GM18873 (cell line): Measurements from ENCODE around the gene ATOH8.

Source experiments
- ATAC-seq: cut with Tn5 transposase; IDR thresholded peaks from one replicate; pipeline ENCODE4 v1.9.1; 2021; ENCODE audit warnings: mild to moderate bottlenecking, moderate library complexity, moderate number of reproducible peaks; ENCODE audit not compliant: unreplicated experiment, low FRiP score

ATOH8 gene

DNA sequence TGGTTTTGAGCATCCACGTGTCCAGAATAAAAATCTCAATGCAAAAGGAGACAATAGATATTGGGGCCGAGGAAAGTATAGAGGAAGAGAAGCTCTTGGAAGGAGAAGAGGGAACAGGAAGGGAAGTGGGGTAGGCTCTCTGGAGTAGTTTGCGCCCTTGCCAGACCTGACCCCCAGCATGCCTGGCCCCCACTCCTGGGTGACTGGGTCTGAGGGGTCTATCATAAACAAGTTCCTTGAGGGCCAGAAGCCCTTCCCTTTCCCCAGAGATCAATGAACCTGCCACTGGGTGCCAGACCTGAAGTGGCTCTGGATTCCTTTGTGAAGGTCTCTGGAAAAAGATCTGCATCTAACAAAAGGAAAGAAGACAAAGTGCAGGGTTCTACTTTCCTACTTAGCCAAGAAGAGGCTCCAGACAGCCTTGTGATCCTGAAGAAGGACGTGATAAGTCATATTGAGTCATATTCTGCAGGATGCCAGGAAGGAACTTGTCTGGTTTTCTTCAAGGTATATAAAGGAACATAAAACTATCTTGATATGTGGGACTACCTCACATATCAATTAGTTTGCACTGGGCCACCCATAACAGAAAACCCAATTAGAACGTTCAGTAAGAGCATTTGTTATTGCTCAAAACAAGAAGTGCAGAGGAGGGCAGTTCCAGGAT lies 18.7 kb upstream of the ATOH8 start:
- ATAC-seq, result no peak

GRCh38 chr2:85735691-85736090 lies 18.1 kb upstream of the ATOH8 start:
- no peak for ATAC-seq

DNA sequence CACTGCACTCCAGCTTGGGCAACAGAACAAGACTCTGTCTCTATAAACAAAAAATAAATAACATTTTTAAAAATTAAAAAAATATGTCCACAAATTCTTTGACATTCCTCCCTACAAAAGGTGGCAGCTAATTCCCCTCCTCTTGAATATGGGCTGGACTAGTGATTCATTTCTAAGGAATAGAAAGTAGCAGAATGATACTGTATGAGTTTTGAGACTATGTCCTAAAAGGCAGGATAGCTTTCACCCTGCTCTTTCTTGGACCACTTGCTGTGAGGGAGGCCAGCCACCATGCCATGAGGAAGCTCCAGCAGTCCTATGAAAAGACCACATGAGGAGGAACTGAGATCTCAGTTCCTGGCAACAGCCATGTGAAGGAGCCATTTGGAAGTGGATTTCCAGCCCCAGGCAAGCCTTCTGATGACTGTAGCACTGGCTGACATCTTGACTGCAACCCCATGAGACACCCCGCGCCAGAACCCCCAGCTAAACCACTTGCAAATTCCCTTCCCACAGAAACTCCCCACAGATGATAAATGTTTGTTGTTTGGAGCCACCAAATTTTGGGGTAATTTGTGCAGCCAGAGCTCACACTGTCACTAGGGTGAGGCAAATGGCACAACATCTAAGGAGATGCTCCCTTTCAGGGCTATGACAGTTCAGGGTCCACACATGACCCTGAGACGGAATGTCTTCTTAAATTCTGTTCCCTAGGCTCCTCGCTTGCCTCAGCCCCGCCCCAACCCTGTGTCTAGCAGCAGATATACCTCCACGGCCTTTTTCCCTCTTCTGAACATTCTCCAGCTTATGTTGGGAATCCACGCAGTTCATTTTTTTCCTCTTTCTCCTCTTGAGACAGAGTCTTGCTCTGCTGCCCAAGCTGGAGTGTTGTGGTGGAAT lies 17.1 kb upstream of the ATOH8 start:
- ATAC-seq, result no peak

DNA sequence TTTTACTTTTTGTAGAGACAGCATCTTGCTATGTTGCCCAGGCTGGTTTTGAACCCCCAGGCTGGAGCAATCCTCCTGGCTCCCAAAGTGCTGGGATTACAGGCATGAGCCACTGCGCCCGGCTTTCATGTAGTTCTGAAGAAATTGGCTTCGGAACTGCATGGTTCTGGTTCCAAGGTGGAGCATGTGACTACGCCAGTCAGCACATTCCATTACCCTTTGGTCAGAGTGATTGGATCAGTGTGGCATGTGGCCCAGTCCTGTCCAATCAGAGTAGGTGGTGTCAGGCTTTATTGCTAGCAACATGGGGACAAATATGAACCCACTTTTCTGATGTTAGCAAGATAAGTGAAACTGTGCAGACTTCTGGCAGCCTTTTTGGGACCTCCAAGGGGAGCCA lies 16.3 kb upstream of the ATOH8 start:
- no peak for ATAC-seq

- no peak for ATAC-seq
Measured at GRCh38 chr2:85737961-85738360, 15.8 kb upstream of the ATOH8 start.

- no peak for ATAC-seq
Measured at GRCh38 chr2:85740193-85740592, 13.6 kb upstream of the ATOH8 start.

DNA sequence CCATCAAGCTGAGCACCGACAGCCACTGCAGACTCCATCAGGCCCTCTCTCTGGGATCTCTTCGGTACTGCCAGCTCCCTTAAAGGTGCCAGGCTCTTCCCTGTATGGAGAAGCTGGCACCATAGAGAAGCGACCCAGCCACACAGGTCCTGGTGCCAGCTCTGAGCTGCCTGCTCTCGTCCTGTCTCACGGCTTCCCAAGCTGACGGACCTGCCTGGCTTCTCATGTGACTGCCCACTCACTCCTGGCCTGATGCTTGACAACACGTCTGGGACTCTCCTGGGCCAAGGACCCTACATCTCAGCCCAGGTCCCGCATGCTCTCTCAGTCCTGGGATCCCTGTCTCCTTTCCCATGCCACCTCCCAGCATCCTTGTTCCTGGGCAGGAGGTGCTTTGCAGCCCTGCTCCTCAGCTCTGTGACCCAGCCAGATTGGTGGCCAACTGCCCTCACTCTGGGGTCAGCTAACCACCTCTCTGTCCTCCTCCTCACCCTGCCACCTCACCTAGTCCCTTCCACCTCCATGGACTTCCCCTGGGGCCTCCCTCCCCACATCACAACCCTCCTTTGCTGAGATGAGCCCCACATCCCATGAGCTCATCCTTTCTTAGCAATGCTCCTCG lies 12.5 kb upstream of the ATOH8 start:
- no peak for ATAC-seq

DNA sequence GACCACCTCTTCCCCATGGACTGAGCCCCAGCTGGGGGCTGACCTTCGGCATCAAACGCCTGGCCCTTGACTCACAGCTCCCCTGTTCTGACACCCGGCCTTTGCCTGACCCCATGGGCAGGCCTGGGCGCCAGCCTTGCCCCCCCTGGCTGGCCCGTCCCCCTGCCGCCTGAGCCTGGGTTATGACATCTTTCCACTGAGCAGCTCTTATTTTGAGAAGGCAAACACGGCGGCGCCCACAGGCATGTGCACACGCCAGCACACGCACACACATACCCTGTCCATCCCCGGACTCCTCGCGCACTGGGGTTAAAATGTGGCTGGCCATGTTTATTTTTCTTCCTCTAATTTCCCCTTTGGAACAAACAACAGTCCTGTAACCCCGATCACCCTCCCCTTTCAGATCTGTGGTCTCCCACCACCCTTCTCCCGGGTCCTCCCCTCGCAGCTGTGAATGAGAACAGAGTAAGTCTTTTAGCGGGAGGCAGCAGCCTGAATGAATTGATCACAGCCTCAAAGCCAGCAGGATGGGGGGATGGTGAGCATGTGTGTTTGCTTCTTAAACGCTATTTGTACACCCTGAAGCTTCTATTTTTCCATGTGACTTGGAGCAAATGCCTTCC lies 11.8 kb upstream of the ATOH8 start:
- no peak for ATAC-seq

DNA sequence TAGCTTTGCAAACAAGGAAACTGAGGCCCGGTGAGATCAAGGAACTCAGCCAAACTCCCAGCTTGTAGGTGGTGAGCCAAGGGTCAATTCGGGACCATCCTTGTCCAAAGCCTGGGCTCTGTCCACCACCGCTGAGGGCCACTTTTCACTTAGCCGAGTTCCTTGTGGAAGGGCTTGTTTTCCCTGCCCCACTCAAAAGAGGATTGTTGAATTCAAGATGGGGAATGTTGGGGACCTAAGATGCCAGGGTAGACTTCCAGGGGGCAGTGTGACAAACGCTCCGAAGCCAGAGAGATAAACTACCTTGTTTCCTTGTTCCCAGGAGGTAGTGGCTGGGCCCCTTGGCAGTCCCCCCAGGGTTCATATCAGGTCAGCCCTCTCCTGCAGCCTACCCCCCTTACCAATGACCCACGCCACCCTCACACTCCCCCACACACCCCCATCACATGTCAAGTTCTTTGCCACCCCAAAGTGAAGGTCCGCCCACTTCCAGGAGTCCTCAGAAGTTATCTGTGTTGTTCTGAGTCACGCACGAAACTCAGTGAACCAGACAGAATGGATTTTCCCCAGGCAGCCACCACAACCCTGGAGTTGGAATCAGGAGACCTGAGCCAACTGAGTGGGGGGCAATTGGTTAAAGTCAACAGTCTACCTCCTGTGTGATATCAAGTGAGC lies 10.3 kb upstream of the ATOH8 start:
- ATAC-seq, result no peak

- ATAC-seq, result no peak
Measured at GRCh38 chr2:85744055-85744454, 9.7 kb upstream of the ATOH8 start.

- ATAC-seq, result no peak
Measured at GRCh38 chr2:85744741-85745601, 8.8 kb upstream of the ATOH8 start.

- no peak for ATAC-seq
Measured at GRCh38 chr2:85745619-85746018, 8.2 kb upstream of the ATOH8 start.

DNA sequence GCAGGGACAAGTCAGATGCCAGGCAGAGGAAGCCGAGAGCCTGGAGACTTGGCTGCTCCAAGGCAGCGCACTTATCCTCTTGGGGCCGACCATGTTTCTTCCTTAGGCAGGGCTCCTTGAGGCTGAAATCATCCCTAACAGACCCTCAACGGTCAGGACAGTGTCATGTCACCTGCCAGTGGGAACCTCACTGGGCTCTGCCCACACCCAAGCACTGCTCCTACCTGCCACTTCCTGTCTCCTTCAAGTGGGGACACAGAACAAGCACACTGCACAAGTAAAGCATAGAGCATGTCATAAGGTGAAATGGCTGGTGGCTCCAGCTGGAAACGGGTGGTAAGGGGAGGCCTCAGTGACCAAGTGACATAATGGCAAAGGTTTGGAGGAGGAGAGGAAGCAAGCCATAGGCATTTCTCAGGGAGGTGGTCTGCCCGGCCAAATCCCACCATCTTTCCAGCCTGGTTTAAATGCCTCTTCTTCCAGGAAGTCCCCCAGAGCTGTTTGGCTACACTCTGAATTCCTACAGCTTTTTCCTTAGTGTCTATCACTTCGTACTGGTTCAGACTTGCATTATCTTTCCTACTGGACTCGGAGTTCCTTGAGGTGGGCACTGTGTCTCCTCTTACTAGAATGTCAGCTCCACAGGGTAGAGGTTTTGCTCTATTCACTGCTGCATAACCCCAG lies 7.3 kb upstream of the ATOH8 start:
- no peak for ATAC-seq

GRCh38 chr2:85747441-85747840 lies 6.3 kb upstream of the ATOH8 start:
- ATAC-seq, result no peak

- ATAC-seq, result no peak
Measured at GRCh38 chr2:85748039-85748734, 5.6 kb upstream of the ATOH8 start.

DNA sequence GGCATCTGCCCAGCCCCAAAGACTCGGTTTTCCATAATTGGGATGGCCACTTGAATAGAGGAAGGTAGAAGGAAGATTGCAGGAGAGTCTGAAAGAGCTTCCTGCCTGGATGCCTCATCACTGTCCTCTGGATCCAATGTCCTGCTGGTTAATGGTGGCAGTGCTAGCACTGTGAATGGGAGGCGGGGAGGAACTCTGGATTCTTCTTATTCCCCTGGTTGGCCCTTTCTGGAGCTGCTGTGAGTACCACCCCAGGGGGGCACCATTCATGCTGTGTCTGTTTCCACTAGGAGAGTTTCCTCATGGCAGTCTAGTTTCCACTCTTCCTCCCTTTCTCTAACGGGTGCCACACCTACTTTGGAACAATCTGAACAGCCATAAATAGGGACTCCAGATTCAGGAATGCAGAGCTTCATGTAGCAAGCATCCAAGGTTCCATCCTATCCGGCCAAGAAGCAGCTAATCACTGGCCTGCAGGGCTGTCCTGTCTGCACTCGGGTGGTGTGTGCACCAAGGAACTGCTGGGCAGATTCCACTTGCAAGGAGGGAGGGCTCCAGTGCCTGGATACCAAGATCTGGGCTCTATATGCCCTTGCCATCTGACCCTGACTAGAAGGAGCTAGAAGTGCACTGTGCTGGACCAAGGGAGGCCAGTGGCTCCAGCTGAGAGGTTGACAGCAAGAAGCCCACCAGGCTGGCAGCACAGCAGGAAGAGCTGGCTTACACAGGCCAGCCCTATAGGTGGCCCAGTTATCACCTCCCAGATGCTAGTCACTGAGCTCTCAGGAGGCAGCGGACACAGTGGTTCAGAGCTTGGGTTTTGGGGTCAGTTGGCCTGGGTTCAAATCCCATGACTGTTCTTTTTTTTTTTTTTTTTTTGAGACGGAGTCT lies 4.6 kb upstream of the ATOH8 start:
- no peak for ATAC-seq
